HG03097 (cell line): ENCODE results near the gene ECT2.
"Not testable (repeated sequence)": the region's sequence is repeated elsewhere in the genome, so short reads cannot be mapped to it uniquely, and the experiment has no call there.

Experiments
- ATAC-seq: cut with Tn5 transposase; IDR thresholded peaks from one replicate; pipeline ENCODE4 v1.9.1; 2021; ENCODE audit not compliant: unreplicated experiment, low FRiP score

The ECT2 gene

GRCh38 chr3:172808969-172809546 lies 58.5 kb downstream of the ECT2 start:
- no peak for ATAC-seq

GRCh38 chr3:172811099-172811498 lies 60.6 kb downstream of the ECT2 start:
- ATAC-seq, result no peak

- no peak for ATAC-seq
Observed at GRCh38 chr3:172813462-172813861, 62.9 kb downstream of the ECT2 start.

DNA sequence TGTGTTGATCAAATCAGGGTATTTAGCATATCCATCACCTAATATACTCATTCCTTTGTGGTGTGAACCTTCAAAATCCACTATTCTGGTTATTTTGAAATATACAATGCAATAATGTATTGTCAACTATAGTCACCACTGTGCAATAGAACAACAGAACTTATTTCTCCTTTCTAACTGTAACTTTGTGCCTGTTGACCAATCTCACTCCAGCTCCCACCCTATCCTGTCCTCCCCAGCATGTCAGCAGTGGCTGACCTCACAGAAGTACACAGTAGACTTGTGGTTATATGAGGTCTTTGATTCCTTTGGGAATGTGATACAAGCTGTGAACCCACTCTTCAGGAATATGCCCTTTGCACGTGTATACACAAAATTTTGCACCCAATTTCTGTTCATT lies 64.2 kb downstream of the ECT2 start:
- no peak for ATAC-seq

DNA sequence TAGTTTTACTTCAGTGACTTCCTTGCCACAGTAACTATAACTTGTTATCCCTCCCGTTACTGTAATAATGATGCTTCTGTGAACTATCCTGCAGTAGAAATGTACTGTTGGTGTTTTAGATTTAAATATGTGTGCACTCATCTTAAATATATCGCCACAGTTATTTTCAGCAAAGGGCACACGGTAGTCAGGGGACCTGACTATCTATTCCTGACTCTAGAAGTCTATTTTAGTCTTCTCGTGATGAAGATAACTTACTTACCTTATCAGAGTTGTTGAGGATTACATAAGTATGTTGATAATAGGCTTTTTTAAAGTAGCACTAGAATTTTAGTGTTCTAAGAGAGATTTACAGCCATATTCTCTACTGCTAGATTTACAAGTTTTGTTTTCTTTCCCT lies 65.3 kb downstream of the ECT2 start:
- ATAC-seq, result no peak

DNA sequence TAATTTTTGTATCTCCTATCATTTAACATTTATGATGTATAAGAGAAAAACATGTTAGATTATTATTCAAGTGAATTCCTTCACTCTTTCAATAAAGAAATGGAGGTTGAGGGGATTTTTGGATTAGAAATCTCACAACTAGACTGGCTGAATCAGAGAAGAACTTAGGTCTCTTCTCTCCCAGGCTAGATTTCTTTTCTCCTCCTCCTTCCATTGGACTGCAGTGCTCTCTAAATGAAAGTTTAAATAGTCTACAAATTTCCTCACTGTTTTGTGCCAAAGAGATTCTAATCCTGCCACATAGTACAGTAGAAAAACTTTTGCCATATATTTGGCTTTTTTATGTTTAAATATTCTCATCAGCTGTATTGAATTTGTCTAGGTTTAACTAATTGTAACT lies 65.8 kb downstream of the ECT2 start:
- ATAC-seq, result no peak

DNA sequence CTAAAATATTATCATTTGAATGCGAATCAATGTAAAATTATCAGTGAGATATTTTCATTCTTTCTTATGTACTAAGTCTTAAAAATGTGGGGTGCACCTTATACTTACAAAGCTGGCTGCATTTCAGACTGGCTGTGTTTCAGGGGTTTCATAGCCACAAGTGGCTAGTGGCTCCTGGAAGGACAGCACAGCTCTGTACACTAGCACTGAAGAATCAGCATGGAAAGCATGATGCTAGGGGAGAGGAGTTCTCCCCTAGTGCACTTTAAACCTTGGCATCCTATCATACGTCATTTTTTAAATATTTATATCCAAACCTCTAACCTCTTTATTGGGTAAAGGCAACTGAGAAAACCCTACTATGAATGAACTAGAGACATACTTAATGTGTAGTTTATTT lies 66.4 kb downstream of the ECT2 start:
- ATAC-seq, result no peak

GRCh38 chr3:172820492-172820891 lies 70.0 kb downstream of the ECT2 start:
- no peak for ATAC-seq

DNA sequence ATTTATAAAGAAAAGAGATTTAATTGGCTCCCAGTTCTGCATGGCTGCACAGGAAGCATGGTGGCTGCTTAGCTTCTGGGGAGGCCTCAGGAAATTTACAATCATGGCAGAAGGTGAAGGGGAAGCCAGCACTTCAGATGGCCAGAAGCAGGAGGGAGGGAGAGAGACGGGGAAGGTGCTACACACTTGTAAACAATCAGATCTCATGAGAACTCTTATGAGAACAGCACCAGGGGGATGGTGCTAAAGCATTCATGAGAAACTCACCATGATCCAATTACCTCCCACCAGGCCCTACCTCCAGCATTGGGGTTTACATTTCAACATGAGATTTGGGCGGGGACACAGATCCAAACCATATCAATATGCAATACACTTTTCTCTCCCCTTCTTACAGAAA lies 73.7 kb downstream of the ECT2 start:
- no peak for ATAC-seq

DNA sequence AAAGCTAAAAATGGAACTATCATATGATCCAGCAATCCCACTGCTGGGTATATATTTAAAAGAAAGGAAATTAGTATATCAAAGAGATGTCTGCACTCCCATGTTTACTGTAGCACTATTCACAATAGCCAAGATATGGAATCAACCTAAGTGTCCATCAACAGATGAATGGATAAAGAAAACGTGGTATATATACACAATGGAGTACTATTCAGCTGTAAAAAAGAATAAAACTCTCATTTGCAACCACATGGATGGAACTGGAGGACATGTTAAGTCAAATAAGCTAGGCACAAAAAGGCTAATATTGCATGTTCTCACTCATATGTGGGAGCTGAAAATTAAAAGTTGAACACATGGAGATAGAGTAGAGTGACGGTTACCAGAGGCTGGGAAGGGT lies 76.7 kb downstream of the ECT2 start:
- not testable (repeated sequence) for ATAC-seq

DNA sequence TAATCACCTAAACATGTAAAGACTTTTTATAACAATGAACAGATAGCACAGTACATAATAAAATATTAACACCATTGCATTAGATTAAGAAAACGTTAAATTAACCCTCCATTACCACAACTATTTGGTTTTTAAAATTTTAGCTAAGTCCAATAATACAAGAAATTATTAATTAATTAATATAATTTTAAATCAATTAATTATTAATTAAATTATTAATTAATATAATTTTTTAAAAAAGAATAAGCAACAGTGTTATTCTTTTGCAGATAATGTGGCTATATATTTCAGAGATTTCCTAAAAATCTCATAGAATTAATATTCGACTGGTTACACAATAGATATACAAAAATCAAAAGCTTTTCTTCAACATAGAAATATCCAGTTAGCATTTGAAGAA lies 82.5 kb downstream of the ECT2 start:
- no peak for ATAC-seq

DNA sequence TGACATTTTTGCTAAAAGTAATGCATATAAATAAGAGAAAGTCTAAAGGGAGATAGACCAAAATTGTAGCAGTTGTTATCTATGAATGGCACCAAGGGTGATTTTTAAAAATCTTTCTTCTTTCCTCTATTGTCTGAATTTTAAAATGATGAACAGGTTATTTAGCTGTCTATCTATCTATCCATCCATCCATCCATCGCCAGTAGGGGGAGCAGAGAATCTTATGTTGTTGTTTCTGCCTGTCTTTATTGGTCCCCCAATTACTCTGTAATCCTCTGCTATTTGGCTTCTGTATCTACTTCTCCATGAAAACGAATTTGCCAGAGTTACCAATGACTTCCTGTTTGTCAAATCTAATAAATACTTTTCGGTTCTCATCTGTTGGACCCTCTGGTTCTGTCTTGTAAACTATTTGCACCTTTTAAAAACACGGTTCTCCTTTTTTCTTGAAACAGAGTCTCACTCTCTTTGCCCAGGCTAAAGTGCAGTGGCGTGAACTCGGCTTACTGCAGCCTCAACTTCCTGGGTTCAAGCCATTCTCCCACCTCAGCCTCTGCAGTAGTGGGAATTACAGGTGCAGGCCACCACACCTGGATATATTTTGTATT lies 86.0 kb downstream of the ECT2 start:
- ATAC-seq, result no peak

- ATAC-seq, result no peak
Observed at GRCh38 chr3:172839679-172840078, 89.2 kb downstream of the ECT2 start.

GRCh38 chr3:172840463-172840862 lies 89.9 kb downstream of the ECT2 start:
- ATAC-seq, result no peak

DNA sequence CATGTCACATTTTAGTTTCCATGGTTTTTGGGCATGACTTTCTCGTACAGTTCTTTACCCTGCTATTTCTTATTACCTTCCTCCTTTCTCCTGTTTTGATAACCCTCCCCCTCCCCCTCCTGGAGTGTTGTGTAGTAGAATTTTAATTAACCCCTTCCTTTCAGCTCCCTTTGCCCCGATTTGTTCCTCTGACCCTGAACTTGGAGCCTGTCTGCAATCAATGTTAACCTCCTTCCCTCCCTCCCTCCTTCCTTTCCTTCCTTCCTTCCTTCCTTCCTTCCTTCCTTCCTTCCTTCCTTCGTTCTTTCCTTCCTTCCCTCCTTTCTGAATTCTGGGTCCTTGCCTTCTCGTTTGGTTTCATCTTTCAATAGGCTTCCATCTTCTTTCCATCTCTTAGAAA lies 90.4 kb downstream of the ECT2 start:
- ATAC-seq, result no peak

DNA sequence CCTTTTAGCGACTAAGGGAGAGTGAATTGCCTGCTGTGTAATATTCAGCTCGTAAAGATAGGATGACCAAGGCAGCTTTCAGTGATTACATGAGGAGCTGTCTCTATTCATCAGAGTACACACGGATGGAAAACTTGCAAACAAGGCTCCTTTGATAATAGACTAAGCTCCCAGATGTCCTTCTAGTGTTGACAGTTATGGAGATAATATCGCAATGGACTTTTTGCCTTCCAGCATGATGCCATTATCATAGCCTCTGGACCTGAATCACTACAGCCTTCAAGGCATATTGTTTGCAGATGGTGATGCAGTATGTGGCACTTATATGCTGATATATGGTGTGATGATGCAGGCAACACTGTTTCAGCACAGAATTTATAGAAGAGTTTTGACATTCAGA lies 93.9 kb downstream of the ECT2 start:
- no peak for ATAC-seq

DNA sequence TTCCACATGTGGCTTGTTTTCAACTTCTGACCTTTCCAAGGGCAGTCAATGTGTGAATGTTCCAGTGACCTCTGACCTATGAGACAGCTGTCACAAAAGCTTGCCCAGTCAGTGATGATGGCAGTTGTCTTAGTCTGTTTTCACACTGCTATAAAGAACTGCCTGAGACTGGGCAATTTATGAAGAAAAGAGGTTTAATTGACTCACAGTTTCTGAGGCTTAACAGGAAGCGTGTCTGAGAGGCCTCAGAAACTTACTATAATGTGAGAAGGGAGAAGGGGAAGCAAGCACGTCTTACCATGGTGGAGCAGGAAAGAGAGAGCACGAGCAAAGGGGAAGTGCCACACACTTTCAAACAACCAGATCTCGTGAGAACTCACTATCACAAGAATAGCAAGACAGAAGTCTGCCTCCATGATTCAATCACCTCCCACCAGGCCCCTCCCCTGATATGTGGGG lies 95.6 kb downstream of the ECT2 start:
- peak; percentile 67 for ATAC-seq

DNA sequence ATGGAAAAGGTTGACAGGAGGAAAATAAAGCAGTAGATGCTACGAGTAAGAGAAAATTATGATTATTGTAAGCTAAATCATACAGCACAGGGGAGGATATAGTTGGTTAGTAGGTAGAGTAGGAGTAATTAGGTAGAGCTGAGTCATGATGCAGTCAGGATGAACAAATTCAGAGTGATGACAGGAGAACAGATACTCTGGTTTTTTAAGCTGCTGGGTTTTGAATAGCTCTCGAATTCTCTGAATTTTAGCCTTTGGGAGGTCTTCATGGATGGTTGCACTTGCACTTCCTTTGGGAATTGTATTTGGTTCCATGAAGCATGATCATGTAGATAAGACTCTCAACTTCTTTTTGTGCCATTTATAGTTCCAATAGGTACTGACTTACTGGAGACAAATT lies 96.2 kb downstream of the ECT2 start:
- no peak for ATAC-seq

DNA sequence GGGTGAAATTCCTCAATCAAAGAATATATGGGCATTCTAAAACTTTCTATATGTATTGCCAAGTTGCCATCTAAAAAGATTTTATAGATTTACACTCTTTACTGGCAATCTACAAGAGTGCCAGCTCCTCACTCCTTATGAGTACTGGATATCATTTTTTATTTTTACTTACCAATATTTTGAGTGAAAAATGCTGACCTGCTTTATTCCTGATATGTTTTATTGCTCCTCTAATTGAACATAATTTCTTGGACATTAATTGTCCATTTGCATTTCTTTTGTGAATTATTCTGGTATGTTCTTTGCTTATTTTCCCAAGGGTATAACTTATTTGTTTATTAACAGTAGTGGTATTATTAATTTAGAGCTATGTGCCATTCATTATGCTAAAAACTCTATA lies 96.8 kb downstream of the ECT2 start:
- ATAC-seq, result no peak

GRCh38 chr3:172848910-172849309 lies 98.4 kb downstream of the ECT2 start:
- no peak for ATAC-seq

GRCh38 chr3:172853005-172853404 lies 102.5 kb downstream of the ECT2 start:
- ATAC-seq, result no peak

- no peak for ATAC-seq
Observed at GRCh38 chr3:172853921-172854666, 103.6 kb downstream of the ECT2 start.
